ENCODE results near the gene CALB2. TPM values are rescaled to one million over a fixed set of nuclear protein-coding genes. Genes with fewer than 3 reads are reported as not detected.

Gene CALB2
- total and polyA plus RNA-seq, 2 donors from 2014 or later, result 1.4 TPM; not detected in 1

- FAIRE-seq, result no peak
- intact Hi-C loops (cut with DNase I), result no loop called here
- Histone ChIP-seq H3K9me3 (ENCODE audit: control insufficient read depth in 2 of 3, insufficient read depth in 1 of 3, low read length in 3 of 3) (no peaks in the 10 kb centered on the region), H3K4me3 (ENCODE audit: low read length in 3 of 3) (no peak overlapping the region), H3K9ac (ENCODE audit: low read length in 3 of 3) (no peak overlapping the region), H3K27ac (ENCODE audit: low read depth in 2 of 2, low read length in 2 of 2) (no peak overlapping the region), H3K36me3 (ENCODE audit: control insufficient read depth in 2 of 3, insufficient read depth in 3 of 3, low read length in 3 of 3) (no peaks in the 10 kb centered on the region), H3K4me1 (ENCODE audit: control insufficient read depth in 2 of 3, insufficient read depth in 2 of 3, low read depth in 1 of 3, low read length in 3 of 3) (no peaks in the 10 kb centered on the region), H3K27me3 (ENCODE audit: control insufficient read depth, insufficient read depth, low read length) (no peaks in the 10 kb centered on the region)
- DNase-seq, result no peak
- no peak for TF ChIP-seq CTCF (IDR thresholded peaks at IDR 0.05; ENCODE audit: borderline replicate concordance, extremely low read depth, insufficient read depth)
These were observed 22.3 kb downstream of the CALB2 start for GRCh38 chr16:71380831-71381230.

- Histone ChIP-seq H3K27me3 (ENCODE audit: control insufficient read depth, insufficient read depth, low read length) (no peaks in the 10 kb centered on the region), H3K4me3 (ENCODE audit: low read length in 3 of 3) (no peak overlapping the region), H3K4me1 (ENCODE audit: control insufficient read depth in 2 of 3, insufficient read depth in 2 of 3, low read depth in 1 of 3, low read length in 3 of 3) (no peaks in the 10 kb centered on the region), H3K27ac (ENCODE audit: low read depth in 2 of 2, low read length in 2 of 2) (no peak overlapping the region), H3K9me3 (ENCODE audit: control insufficient read depth in 2 of 3, insufficient read depth in 1 of 3, low read length in 3 of 3) (no peaks in the 10 kb centered on the region), H3K36me3 (ENCODE audit: control insufficient read depth in 2 of 3, insufficient read depth in 3 of 3, low read length in 3 of 3) (no peaks in the 10 kb centered on the region), H3K9ac (ENCODE audit: low read length in 3 of 3) (no peak overlapping the region)
- FAIRE-seq (no peak), DNase-seq (no peak)
- no peak for TF ChIP-seq CTCF (IDR thresholded peaks at IDR 0.05; ENCODE audit: borderline replicate concordance, extremely low read depth, insufficient read depth)
- intact Hi-C loops (cut with DNase I), result no loop called here
These were observed 24.7 kb downstream of the CALB2 start for GRCh38 chr16:71383054-71383773.

GRCh38 chr16:71384073-71384724, 25.7 kb downstream of the CALB2 start:
- DNase-seq (no peak), FAIRE-seq (no peak)
- H3K4me1 ChIP-seq (ENCODE audit: control insufficient read depth in 2 of 3, insufficient read depth in 2 of 3, low read depth in 1 of 3, low read length in 3 of 3), result no peaks in the 10 kb centered on the region
- no peak overlapping the region for H3K9ac ChIP-seq (ENCODE audit: low read length in 3 of 3)
- no peak overlapping the region for H3K4me3 ChIP-seq (ENCODE audit: low read length in 3 of 3)
- no peaks in the 10 kb centered on the region for H3K9me3 ChIP-seq (ENCODE audit: control insufficient read depth in 2 of 3, insufficient read depth in 1 of 3, low read length in 3 of 3)
- no peak for TF ChIP-seq CTCF (IDR thresholded peaks at IDR 0.05; ENCODE audit: borderline replicate concordance, extremely low read depth, insufficient read depth)
- H3K36me3 ChIP-seq (ENCODE audit: control insufficient read depth in 2 of 3, insufficient read depth in 3 of 3, low read length in 3 of 3), result no peaks in the 10 kb centered on the region
- no peaks in the 10 kb centered on the region for H3K27me3 ChIP-seq (ENCODE audit: control insufficient read depth, insufficient read depth, low read length)
- no peak overlapping the region for H3K27ac ChIP-seq (ENCODE audit: low read depth in 2 of 2, low read length in 2 of 2)
- intact Hi-C loops (cut with DNase I), result no loop called here

All from kidney (tissue), 14 donors.